Mononuclear cell (primary cell): Measurements from ENCODE around the gene CBX3. TPM values are rescaled to one million over a fixed set of nuclear protein-coding genes. Genes with fewer than 3 reads are reported as not detected.
"Not testable (repeated sequence)": the region's sequence is repeated elsewhere in the genome, so short reads cannot be mapped to it uniquely, and the experiment has no call there.

ENCODE experiments used
- H3K27me3 ChIP-seq: 2 replicates; pipeline ENCODE4 v1.6.0; 2011; ENCODE audit warnings: low read length, control low read depth; ENCODE audit not compliant: insufficient read depth
- H3K4me1 ChIP-seq: 2 replicates; pipeline ENCODE4 v1.5.1; 2011; ENCODE audit warnings: mild to moderate bottlenecking, low read length, control low read depth; ENCODE audit not compliant: insufficient read depth
- H3K4me3 ChIP-seq: 2 replicates; pipeline ENCODE4 v1.5.1; 2011; ENCODE audit warnings: mild to moderate bottlenecking, low read length, moderate library complexity
- H3K9me3 ChIP-seq: 2 replicates; pipeline ENCODE4 v1.5.1; 2011; ENCODE audit warnings: low read depth, mild to moderate bottlenecking, control low read depth, low read length
- total RNA-seq: library from RNA; depleted of rRNA; stranded (reverse); fragments of >200 nt; gene quantifications from one replicate; pipeline ENCODE4 v1.2.3, GENCODE V29; 2012

CBX3 gene
- total RNA-seq, 1 donor: 135 TPM

DNA sequence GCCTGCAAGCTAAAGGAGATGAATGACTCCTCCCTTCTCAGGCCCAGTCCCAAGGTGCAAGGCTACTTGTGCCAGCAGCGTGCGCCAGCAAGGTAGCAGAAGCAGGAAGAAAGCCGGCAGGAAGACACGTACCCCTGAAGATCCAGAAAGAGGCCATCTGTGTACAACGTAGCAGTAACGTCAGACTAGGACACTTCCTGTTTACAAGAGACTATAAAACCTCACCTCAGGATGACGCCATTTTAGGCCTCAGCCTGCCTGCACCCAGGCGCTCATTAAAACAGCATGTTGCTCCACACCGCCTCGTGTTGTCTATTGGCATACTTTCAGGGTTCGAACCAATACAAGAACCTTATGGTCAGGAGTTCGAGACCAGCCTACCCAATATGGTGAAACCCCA is 48.7 kb downstream of the CBX3 start:
- Histone ChIP-seq H3K9me3 (no peaks in the 10 kb centered on the region), H3K4me3 (no peak overlapping the region), H3K27me3 (no peaks in the 10 kb centered on the region), H3K4me1 (no peaks in the 10 kb centered on the region)

GRCh38 chr7:26261866-26262265 is 60.3 kb downstream of the CBX3 start:
- not testable (repeated sequence) for H3K4me3 ChIP-seq, H3K4me1 ChIP-seq, H3K9me3 ChIP-seq, H3K27me3 ChIP-seq

Other genes with a start within 250 kb of the CBX3 start
- gene NFE2L3, start 49.5 kb upstream of the CBX3 start, total RNA-seq: 7.8 TPM
- 240 TPM for gene HNRNPA2B1, start 999 bp upstream of the CBX3 start, total RNA-seq
- 70.1 TPM for gene SNX10, start 90.1 kb downstream of the CBX3 start, total RNA-seq